Smooth muscle cell (in vitro differentiated cells): ENCODE measurements around the gene ASPHD2. TPM values are rescaled to one million over a fixed set of nuclear protein-coding genes. Genes with fewer than 3 reads are reported as not detected.

Source experiments
- DNase-seq: peaks from one replicate; lab custom pipeline; 2025; ENCODE audit not compliant: unreplicated experiment; lab: John Stamatoyannopoulos, UW
- H2AFZ ChIP-seq: fragments of 200-600 bp; sonication (generic); 2 replicates; pipeline ENCODE4 v1.6.0; 2016; ENCODE audit warnings: antibody characterized with exemption, low read depth, mild to moderate bottlenecking
- H3F3A ChIP-seq: fragments of 200-600 bp; sonication (generic); 2 replicates; pipeline ENCODE4 v1.6.0; 2017; ENCODE audit warnings: antibody characterized with exemption, low read depth
- H3K27ac ChIP-seq: fragments of 200-600 bp; sonication (generic); 2 replicates; pipeline ENCODE4 v1.5.1; 2016; ENCODE audit warnings: low read depth, mild to moderate bottlenecking
- H3K27me3 ChIP-seq: fragments of 200-600 bp; sonication (generic); 2 replicates; pipeline ENCODE4 v1.6.1; 2016; ENCODE audit warnings: low read depth, mild to moderate bottlenecking
- H3K36me3 ChIP-seq: fragments of 200-600 bp; sonication (generic); 2 replicates; pipeline ENCODE4 v1.5.1; 2016; ENCODE audit warnings: low read depth
- H3K4me1 ChIP-seq: fragments of 200-600 bp; sonication (generic); 2 replicates; pipeline ENCODE4 v1.5.1; 2016; ENCODE audit warnings: low read depth
- H3K4me2 ChIP-seq: fragments of 200-600 bp; sonication (generic); 2 replicates; pipeline ENCODE4 v1.6.0; 2016; ENCODE audit warnings: mild to moderate bottlenecking
- H3K4me3 ChIP-seq: fragments of 200-600 bp; sonication (generic); 2 replicates; pipeline ENCODE4 v1.5.1; 2016; ENCODE audit warnings: mild to moderate bottlenecking
- H3K79me2 ChIP-seq: fragments of 200-600 bp; sonication (generic); 2 replicates; pipeline ENCODE4 v1.6.0; 2016; ENCODE audit warnings: low read depth, mild to moderate bottlenecking
- H3K9ac ChIP-seq: fragments of 200-600 bp; sonication (generic); 2 replicates; pipeline ENCODE4 v1.6.0; 2016; ENCODE audit warnings: low read depth
- H3K9me3 ChIP-seq: fragments of 200-600 bp; sonication (generic); replicated peaks from 2 replicates; pipeline ENCODE4 v1.5.1; 2016; ENCODE audit warnings: low read depth
- H4K20me1 ChIP-seq: fragments of 200-600 bp; sonication (generic); 2 replicates; pipeline ENCODE4 v1.6.0; 2016; ENCODE audit warnings: low read depth
- WGBS: methylation state at CpG from one replicate; pipeline ENCODE4 v1.1.7; 2016; ENCODE audit warnings: low lambda C conversion rate; 5-methylcytosine and 5-hydroxymethylcytosine counted together
- polyA plus RNA-seq: library from polyadenylated mRNA; unstranded; fragments of >200 nt; fragmentation: Nextera tagmentation; extraction: Ambion mirVana; gene quantifications from 2 replicates; pipeline ENCODE4 v1.2.1, GENCODE V29; 2016
- small RNA-seq: library from RNA; depleted of rRNA; stranded (forward); fragments of <200 nt; gene quantifications from one replicate; pipeline ENCODE3, GENCODE V24; 2014
- total RNA-seq: library from RNA; depleted of rRNA; stranded (reverse); fragments of >200 nt; gene quantifications from 2 replicates; pipeline ENCODE4 v1.2.3, GENCODE V29; 2014
- TF ChIP-seq, protein P1 (sequence below): fragments of 200-600 bp; sonication (generic); IDR thresholded peaks from 2 replicates; pipeline ENCODE4 v1.5.1; 2017; ENCODE audit warnings: borderline replicate concordance, mild to moderate bottlenecking, antibody characterized with exemption; ENCODE audit not compliant: insufficient read depth, poor library complexity, severe bottlenecking

The ASPHD2 gene
- total and polyA plus RNA-seq, 2 experiments from 2014 or later: 3.7 to 4.5 TPM

DNA sequence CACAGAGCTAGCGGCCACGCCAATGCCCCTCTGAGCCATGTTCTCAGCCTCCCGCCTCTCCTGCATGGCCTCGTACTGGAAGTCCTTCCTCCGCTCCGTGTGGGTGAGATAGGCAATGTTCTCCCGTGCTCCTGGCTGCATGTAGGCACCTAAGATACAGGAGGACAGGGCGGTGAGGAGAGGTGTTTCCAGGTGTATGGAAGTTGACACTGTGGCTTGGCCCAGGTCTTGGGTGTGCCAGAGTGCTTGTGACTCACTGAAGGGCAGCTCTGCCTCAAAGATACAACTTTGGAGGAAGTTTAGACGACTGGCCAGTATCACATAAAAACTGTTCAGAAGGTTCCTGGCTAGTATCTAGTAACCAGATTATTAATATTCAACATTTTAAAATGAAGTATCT is 63.2 kb downstream of the ASPHD2 start:
- Histone ChIP-seq H3K4me1 (no peaks in the 10 kb centered on the region), H3F3A (no peaks in the 10 kb centered on the region), H3K36me3 (peaks cover 30% of the 10 kb centered on the region), H3K9ac (no peak overlapping the region), H3K4me3 (no peak overlapping the region), H3K4me2 (no peak overlapping the region), H3K27me3 (no peaks in the 10 kb centered on the region), H3K9me3 (no peaks in the 10 kb centered on the region), H3K27ac (no peak overlapping the region), H2AFZ (no peak overlapping the region), H4K20me1 (no peaks in the 10 kb centered on the region), H3K79me2 (peaks cover 3% of the 10 kb centered on the region)
- DNase-seq: no peak
- TF ChIP-seq, protein P1, sequence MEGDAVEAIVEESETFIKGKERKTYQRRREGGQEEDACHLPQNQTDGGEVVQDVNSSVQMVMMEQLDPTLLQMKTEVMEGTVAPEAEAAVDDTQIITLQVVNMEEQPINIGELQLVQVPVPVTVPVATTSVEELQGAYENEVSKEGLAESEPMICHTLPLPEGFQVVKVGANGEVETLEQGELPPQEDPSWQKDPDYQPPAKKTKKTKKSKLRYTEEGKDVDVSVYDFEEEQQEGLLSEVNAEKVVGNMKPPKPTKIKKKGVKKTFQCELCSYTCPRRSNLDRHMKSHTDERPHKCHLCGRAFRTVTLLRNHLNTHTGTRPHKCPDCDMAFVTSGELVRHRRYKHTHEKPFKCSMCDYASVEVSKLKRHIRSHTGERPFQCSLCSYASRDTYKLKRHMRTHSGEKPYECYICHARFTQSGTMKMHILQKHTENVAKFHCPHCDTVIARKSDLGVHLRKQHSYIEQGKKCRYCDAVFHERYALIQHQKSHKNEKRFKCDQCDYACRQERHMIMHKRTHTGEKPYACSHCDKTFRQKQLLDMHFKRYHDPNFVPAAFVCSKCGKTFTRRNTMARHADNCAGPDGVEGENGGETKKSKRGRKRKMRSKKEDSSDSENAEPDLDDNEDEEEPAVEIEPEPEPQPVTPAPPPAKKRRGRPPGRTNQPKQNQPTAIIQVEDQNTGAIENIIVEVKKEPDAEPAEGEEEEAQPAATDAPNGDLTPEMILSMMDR: no peak
- 94% methylated on average over 9 of the region's 9 CpGs for WGBS

DNA sequence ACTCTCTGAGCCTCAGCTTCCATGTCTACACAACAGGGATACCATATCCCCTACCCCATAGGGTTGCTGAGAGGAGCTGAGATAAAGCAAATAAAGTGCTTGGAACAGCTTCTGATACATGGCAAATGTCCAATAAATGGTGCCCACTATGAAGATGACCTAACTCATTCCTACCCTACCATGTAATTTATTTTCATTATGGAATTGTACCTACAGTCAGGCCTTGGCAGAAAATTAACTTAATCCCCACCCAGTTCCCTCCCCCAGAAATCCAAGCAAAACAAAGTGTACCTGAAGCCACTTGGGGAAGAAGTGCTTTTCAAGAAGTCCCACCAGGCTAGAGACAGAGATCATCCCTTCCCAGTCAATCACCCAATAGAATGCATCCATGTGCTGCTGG is 65.4 kb downstream of the ASPHD2 start:
- Histone ChIP-seq H3K27ac (peak overlapping the region; percentile 91), H4K20me1 (no peaks in the 10 kb centered on the region), H3F3A (no peaks in the 10 kb centered on the region), H3K9ac (no peak overlapping the region), H3K79me2 (no peaks in the 10 kb centered on the region), H3K4me3 (no peak overlapping the region), H2AFZ (no peak overlapping the region), H3K4me2 (no peak overlapping the region), H3K9me3 (no peaks in the 10 kb centered on the region), H3K4me1 (no peaks in the 10 kb centered on the region), H3K27me3 (no peaks in the 10 kb centered on the region), H3K36me3 (peaks cover 32% of the 10 kb centered on the region)
- no peak for DNase-seq
- TF ChIP-seq, protein P1: no peak

Small RNAs within 50 kb of the gene (small RNA-seq; reads per million reads assigned to genes)
- not detected for gene RNA5SP495

Other genes with a start within 250 kb of the ASPHD2 start
- gene HPS4, start 54.5 kb downstream of the ASPHD2 start, total RNA-seq: 23.5 and 46.3 TPM in 2 replicates
- gene HPS4, start 54.5 kb downstream of the ASPHD2 start, polyA plus RNA-seq: 18.2 and 21.2 TPM in 2 replicates
- gene SRRD, start 54.6 kb downstream of the ASPHD2 start, total RNA-seq: 20.7 and 35.8 TPM in 2 replicates
- gene SRRD, start 54.6 kb downstream of the ASPHD2 start, polyA plus RNA-seq: 34.5 and 38.6 TPM in 2 replicates
- 22.5 and 34.9 TPM in 2 replicates for gene TFIP11, start 83.2 kb downstream of the ASPHD2 start, total RNA-seq
- gene TFIP11, start 83.2 kb downstream of the ASPHD2 start, polyA plus RNA-seq: 25.7 and 27.7 TPM in 2 replicates
- 44.1 and 44.8 TPM in 2 replicates for gene TPST2, start 160.9 kb downstream of the ASPHD2 start, total RNA-seq
- 48.5 and 50.2 TPM in 2 replicates for gene TPST2, start 160.9 kb downstream of the ASPHD2 start, polyA plus RNA-seq
- gene CRYBB1, start 188.8 kb downstream of the ASPHD2 start, total RNA-seq: 0.27 TPM in 1 of 2 replicates, not detected in the other
- gene CRYBB1, start 188.8 kb downstream of the ASPHD2 start, polyA plus RNA-seq: not detected in 2 replicates
- 4.9 TPM in 1 of 2 replicates, not detected in the other for gene CRYBA4, start 192.7 kb downstream of the ASPHD2 start, total RNA-seq
- gene CRYBA4, start 192.7 kb downstream of the ASPHD2 start, polyA plus RNA-seq: 1.1 and 1.8 TPM in 2 replicates
- gene MIAT, start 228.3 kb downstream of the ASPHD2 start, total RNA-seq: 2.8 and 7.0 TPM in 2 replicates
- 0.16 and 5.1 TPM in 2 replicates for gene MIAT, start 228.3 kb downstream of the ASPHD2 start, polyA plus RNA-seq